Measurements from ENCODE around the gene CYP27B1.

- no peak for TF ChIP-seq CTCF (IDR thresholded peaks at IDR 0.05)
- no peak for TF ChIP-seq POLR2A (IDR thresholded peaks at IDR 0.05)
These were observed 44.3 kb upstream of the CYP27B1 start for GRCh38 chr12:57811028-57811755.
